GM12878 (cell line): ENCODE data around the gene TEX9. TPM values are rescaled to one million over a fixed set of nuclear protein-coding genes. Genes with fewer than 3 reads are reported as not detected.
"Not testable (repeated sequence)": the region's sequence is repeated elsewhere in the genome, so short reads cannot be mapped to it uniquely, and the experiment has no call there.

Experiments
- ATAC-seq: fragments of 200-7000 bp; cut with Tn5 transposase; 3 replicates; pipeline ENCODE4 v1.9.1; 2020; ENCODE audit warnings: mild to moderate bottlenecking, moderate library complexity
- BruUV-seq: library from RNA; stranded (reverse); fragments of 400-500 nt; replicated peaks from 2 replicates; lab custom pipeline; 2021; lab: Mats Ljungman, UMichigan
- CTCF ChIA-PET: fragments of 300-600 bp; sonication (Branson Sonifier 250); formaldehyde crosslinking; extraction: SDS; loops from one replicate; lab custom pipeline; 2021; ENCODE audit warnings: inconsistent platforms; lab: Yijun Ruan, JAX
- POLR2A ChIA-PET: fragments of 350-600 bp; formaldehyde crosslinking; extraction: SDS; loops from one replicate; lab custom pipeline; 2021; ENCODE audit warnings: inconsistent platforms; lab: Charles Lee
- RAD21 ChIA-PET: fragments of 300-600 bp; sonication (Branson Sonifier 250); formaldehyde crosslinking; loops from one replicate; lab custom pipeline; 2023; ENCODE audit warnings: antibody characterized with exemption; ENCODE audit not compliant: unreplicated experiment; lab: Charles Lee
- SMC1A ChIA-PET: fragments of 300-600 bp; sonication (Branson Sonifier 250); formaldehyde crosslinking; loops from one replicate; lab custom pipeline; 2023; ENCODE audit not compliant: unreplicated experiment, uncharacterized antibody; lab: Charles Lee
- DNase-seq: peaks from one replicate; pipeline ENCODE4 v3.0.0-alpha.2; 2011; ENCODE audit warnings: low read depth, low spot score
- FAIRE-seq: peaks from 3 replicates; lab custom pipeline; 2011; peaks lifted over from hg19 to GRCh38; lab: Jason Lieb, UNC
- H2AFZ ChIP-seq: 2 replicates; pipeline ENCODE4 v1.6.0; 2011; ENCODE audit warnings: low read depth, low read length, control low read depth; ENCODE audit not compliant: control insufficient read depth
- H3K27ac ChIP-seq: 2 replicates; pipeline ENCODE4 v1.5.1; 2011; ENCODE audit warnings: control low read depth; ENCODE audit not compliant: control insufficient read depth, insufficient read depth
- H3K27me3 ChIP-seq, 2 experiments: replicated peaks in 1 of 2; 2 replicates each; pipeline versions ENCODE4 v1.6.0 to v1.6.1; 2011; ENCODE audit warnings: low read length in 1 of 2; ENCODE audit not compliant: control insufficient read depth in 2 of 2, insufficient read depth in 2 of 2
- H3K36me3 ChIP-seq, 2 experiments: 2 replicates each; pipeline ENCODE4 v1.5.1; 2011; ENCODE audit warnings: low read length in 1 of 2; ENCODE audit not compliant: control insufficient read depth in 2 of 2, insufficient read depth in 2 of 2
- H3K4me1 ChIP-seq: 2 replicates; pipeline ENCODE4 v1.6.1; 2011; ENCODE audit warnings: mild to moderate bottlenecking, low read length, moderate library complexity, mixed read lengths; ENCODE audit not compliant: control insufficient read depth, insufficient read depth
- H3K4me2 ChIP-seq: 2 replicates; pipeline ENCODE4 v1.6.0; 2011; ENCODE audit warnings: control low read depth; ENCODE audit not compliant: control insufficient read depth, insufficient read depth
- H3K4me3 ChIP-seq: fragments of 200-600 bp; sonication (generic); 2 replicates; pipeline ENCODE4 v1.5.1; 2016
- H3K79me2 ChIP-seq: 2 replicates; pipeline ENCODE4 v1.6.0; 2011; ENCODE audit warnings: low read length; ENCODE audit not compliant: control insufficient read depth, insufficient read depth
- H3K9ac ChIP-seq: 2 replicates; pipeline ENCODE4 v1.8.0; 2011; ENCODE audit warnings: low read length, control low read depth, mixed read lengths; ENCODE audit not compliant: control insufficient read depth, insufficient read depth
- H3K9me3 ChIP-seq: replicated peaks from 3 replicates; pipeline ENCODE4 v1.5.1; 2011; ENCODE audit warnings: mild to moderate bottlenecking, low read length; ENCODE audit not compliant: control insufficient read depth, insufficient read depth
- H4K20me1 ChIP-seq: 2 replicates; pipeline ENCODE4 v1.6.0; 2011; ENCODE audit not compliant: control insufficient read depth, insufficient read depth
- MLLT1 ChIP-seq: fragments of 450-650 bp; IDR thresholded peaks from 2 replicates; pipeline ENCODE4 v1.6.1; 2016; ENCODE audit warnings: mild to moderate bottlenecking
- WGBS: methylation state at CpG from one replicate; pipeline ENCODE4 v1.1.6; 2016; ENCODE audit warnings: low lambda C conversion rate; ENCODE audit not compliant: insufficient replicate concordance, insufficient coverage; ENCODE audit errors: missing lambda C conversion rate; 5-methylcytosine and 5-hydroxymethylcytosine counted together
- in situ Hi-C: fragments of 300-500 bp; cut with MboI; formaldehyde crosslinking; loops from 9 replicates; pipeline ENCODE4 v1.14.3; 2018; ENCODE audit warnings: mixed read lengths
- intact Hi-C: fragments of 100-400 bp; cut with micrococcal nuclease; formaldehyde crosslinking; loops from one replicate; pipeline ENCODE4 v1.14.2; 2022; ENCODE audit not compliant: unreplicated experiment
- polyA plus RNA-seq, 11 experiments: library from polyadenylated mRNA; depleted of rRNA in 4 of 11; unstranded in 6 of 11; stranded (reverse) in 5 of 11; fragments of >200 nt; fragmentation: Nextera tagmentation in 4 of 11; fragmentation: Illumina TruSeq in 1 of 11; extraction: Ambion mirVana in 4 of 11; extraction: Trizol in 1 of 11; gene quantifications; 1 replicate in 1 of 11; 2 replicates in 10 of 11; pipeline versions ENCODE4 v1.2.1 to v1.2.3, GENCODE V29; 2011 to 2016; ENCODE audit warnings: inconsistent platforms in 2 of 11, missing spikeins in 2 of 11, low read depth in 1 of 11
- total RNA-seq, 4 experiments: library from RNA; depleted of rRNA in 3 of 4; stranded (reverse); fragments of >200 nt in 3 of 4; fragmentation: Illumina TruSeq in 1 of 4; extraction: Trizol in 1 of 4; gene quantifications; 2 replicates each; pipeline versions ENCODE4 v1.2.1 to v1.2.3, GENCODE V29; 2013 to 2021

Gene TEX9
- total and polyA plus RNA-seq, 10 of the 15 experiments (the other 5 are each of a cell fraction or from before 2014, with no cell fraction given) = 9.0 to 155 (median 70.0) TPM

DNA sequence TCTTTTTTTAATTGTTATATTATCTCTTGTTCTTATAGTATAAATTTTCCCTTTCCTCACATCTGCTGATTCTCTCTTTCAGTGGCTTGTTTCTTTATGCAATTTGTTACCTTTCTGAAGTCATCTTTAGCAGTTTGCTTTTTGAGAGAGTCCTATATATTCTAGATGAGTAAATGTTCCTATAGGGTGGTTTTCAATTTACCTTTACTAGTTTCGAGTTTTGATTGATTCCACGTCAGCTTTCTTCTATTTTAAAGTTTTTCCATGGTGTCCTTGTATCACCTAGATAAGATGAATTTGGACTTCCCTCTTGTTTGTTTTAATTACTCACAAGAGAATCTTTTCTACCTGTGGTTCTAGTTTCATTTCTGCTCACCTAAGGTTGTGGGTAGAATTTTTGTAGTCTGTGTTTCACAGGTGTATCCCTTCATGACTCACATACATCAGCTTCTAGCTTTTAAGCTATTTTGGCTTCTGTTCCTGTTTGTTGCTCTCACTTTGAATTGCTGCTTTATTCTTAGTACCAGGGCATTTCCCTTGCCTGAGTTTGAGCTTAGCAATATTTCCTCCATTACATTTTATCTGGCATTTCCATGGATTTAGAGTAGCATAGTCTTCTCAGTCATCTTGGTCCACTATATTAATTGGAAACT, 6.4 kb downstream of the TEX9 start (continued):
- no peak for TF ChIP-seq MLLT1
- TF ChIP-seq, all 136 proteins: peak for 38

DNA sequence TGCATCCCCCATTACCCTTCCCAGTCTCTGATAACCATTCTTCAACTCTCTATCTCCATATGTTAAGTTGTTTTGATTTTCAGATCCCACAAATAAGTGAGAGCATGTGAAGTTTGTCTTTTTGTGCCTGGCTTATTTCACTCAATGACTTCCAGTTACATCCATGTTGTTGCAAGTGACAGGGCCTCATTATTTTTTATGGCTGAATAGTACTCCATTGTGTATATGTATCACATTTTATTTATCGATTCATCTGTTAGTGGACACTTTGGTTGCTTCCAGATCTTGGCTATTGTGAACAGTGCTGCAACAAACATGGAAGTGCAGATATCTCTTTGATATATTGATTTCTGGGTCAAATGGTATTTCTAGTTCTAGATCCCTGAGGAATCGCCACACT, 9.5 kb downstream of the TEX9 start:
- H2AFZ ChIP-seq, RAD21 ChIA-PET, DNase-seq, H3K4me2 ChIP-seq, H3K4me3 ChIP-seq, FAIRE-seq, in situ Hi-C loops, CTCF ChIA-PET, SMC1A ChIA-PET, ATAC-seq, H3K36me3 ChIP-seq, H4K20me1 ChIP-seq, H3K27me3 ChIP-seq, BruUV-seq, POLR2A ChIA-PET, H3K9ac ChIP-seq, H3K27ac ChIP-seq: not testable (repeated sequence)
- Histone ChIP-seq H3K79me2 (peaks cover 53% of the 10 kb centered on the region), H3K4me1 (peaks cover 10% of the 10 kb centered on the region), H3K9me3 (peaks cover 17% of the 10 kb centered on the region)
- intact Hi-C loops = loop anchor here (5.0 kb wide), 1 partner anchor 53 kb away; no protein-coding TSS in a partner anchor
- 100% methylated on average over 2 of the region's 2 CpGs for WGBS

DNA sequence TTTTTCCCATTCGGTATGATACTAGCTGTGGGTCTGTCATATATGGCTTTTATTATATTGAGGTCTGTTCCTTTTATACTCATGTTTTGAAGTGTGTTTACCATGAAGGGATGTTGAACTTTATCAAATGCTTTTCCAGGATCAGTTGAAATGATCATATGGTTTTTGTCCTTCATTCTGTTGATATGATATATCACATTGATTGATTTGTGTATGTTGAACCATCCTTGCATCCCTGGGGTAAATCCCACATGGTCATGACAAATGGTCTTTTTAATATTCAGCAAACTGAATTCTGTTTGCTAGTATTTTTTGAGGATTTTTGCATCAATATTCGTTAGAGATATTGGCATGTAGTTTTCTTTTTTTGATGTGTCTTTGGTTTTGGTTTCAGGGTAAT, 12.6 kb downstream of the TEX9 start:
- H3K36me3 ChIP-seq, DNase-seq, ATAC-seq, RAD21 ChIA-PET, H3K27ac ChIP-seq, H3K27me3 ChIP-seq, in situ Hi-C loops, H2AFZ ChIP-seq, H3K4me2 ChIP-seq, SMC1A ChIA-PET, BruUV-seq, H3K4me3 ChIP-seq, CTCF ChIA-PET, intact Hi-C loops, FAIRE-seq, POLR2A ChIA-PET, H3K4me1 ChIP-seq, H3K9ac ChIP-seq, H4K20me1 ChIP-seq: not testable (repeated sequence)
- Histone ChIP-seq H3K79me2 (peaks cover 29% of the 10 kb centered on the region), H3K9me3 (peaks cover 17% of the 10 kb centered on the region)
- WGBS = 98% methylated on average over 2 of the region's 2 CpGs
